Parathyroid adenoma (tissue), 2 donors: ENCODE data around the gene CTSF.

Experiments used
- H2AFZ ChIP-seq: fragments of 300-600 bp; sonication (generic); one replicate; pipeline ENCODE4 v1.7.0; 2017; ENCODE audit warnings: antibody characterized with exemption, mild to moderate bottlenecking
- H3K27ac ChIP-seq: fragments of 300-600 bp; sonication (generic); one replicate; pipeline ENCODE4 v1.7.0; 2017
- H3K27me3 ChIP-seq: fragments of 300-600 bp; sonication (generic); one replicate; pipeline ENCODE4 v1.7.0; 2017; ENCODE audit warnings: low read length; ENCODE audit not compliant: control insufficient read depth, insufficient read depth
- H3K36me3 ChIP-seq: fragments of 300-600 bp; sonication (generic); one replicate; pipeline ENCODE4 v1.7.0; 2017; ENCODE audit warnings: low read length; ENCODE audit not compliant: control insufficient read depth, insufficient read depth
- H3K4me1 ChIP-seq: fragments of 300-600 bp; sonication (generic); one replicate; pipeline ENCODE4 v1.7.0; 2017; ENCODE audit warnings: control low read depth
- H3K4me2 ChIP-seq: fragments of 300-600 bp; sonication (generic); one replicate; pipeline ENCODE4 v1.7.0; 2017; ENCODE audit warnings: low read length
- H3K4me3 ChIP-seq: fragments of 300-600 bp; sonication (generic); one replicate; pipeline ENCODE4 v1.7.0; 2017; ENCODE audit warnings: low read depth, low read length
- H3K79me2 ChIP-seq: fragments of 300-600 bp; sonication (generic); one replicate; pipeline ENCODE4 v1.7.0; 2017; ENCODE audit warnings: control low read depth
- H3K9ac ChIP-seq: fragments of 300-600 bp; sonication (generic); one replicate; pipeline ENCODE4 v1.7.0; 2017; ENCODE audit warnings: mild to moderate bottlenecking
- H3K9me3 ChIP-seq: fragments of 300-600 bp; sonication (generic); one replicate; pipeline ENCODE4 v1.7.0; 2017; ENCODE audit warnings: low read length; ENCODE audit not compliant: control insufficient read depth
- TF ChIP-seq, protein P1 (sequence below): fragments of 300-600 bp; sonication (generic); IDR thresholded peaks from one replicate; pipeline ENCODE4 v1.7.0; 2017; ENCODE audit warnings: antibody characterized with exemption, mild to moderate bottlenecking
- donor health status: primary hyperparathyroidism.

CTSF gene

DNA sequence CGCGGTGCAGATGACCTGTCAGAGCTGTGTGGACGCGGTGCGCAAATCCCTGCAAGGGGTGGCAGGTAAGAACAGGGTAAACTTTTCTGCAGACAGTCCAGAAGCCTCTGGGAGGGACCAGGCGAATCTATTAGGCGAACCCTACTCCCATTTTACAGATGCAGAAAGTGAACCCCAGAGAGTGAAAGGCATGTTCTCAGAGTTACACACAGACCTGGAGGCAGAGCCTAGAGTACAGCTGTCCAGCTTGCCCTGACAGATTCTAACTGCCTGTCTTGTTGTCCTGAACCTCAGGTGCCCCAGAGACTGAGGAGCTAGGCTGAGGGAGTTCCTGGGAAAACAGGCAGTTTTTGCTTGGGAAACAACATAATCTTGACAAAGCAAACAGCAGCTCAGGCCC lies 25.2 kb upstream of the CTSF start:
- H3K27ac ChIP-seq, result no peak overlapping the region

GRCh38 chr11:66593303-66593635 lies 24.9 kb upstream of the CTSF start:
- H3K36me3 ChIP-seq, result no peaks in the 10 kb centered on the region
- H3K9ac ChIP-seq, result peak overlapping the region; percentile 37
- H3K9me3 ChIP-seq, result no peaks in the 10 kb centered on the region

More for the DNA sequence above, 25.2 kb upstream of the CTSF start:
- H3K9me3 ChIP-seq, result no peaks in the 10 kb centered on the region
- peaks cover 8% of the 10 kb centered on the region for H3K79me2 ChIP-seq
- peaks cover 6% of the 10 kb centered on the region for H3K4me1 ChIP-seq
- H2AFZ ChIP-seq, result peak overlapping the region; percentile 95
- no peak overlapping the region for H3K9ac ChIP-seq
- H3K36me3 ChIP-seq, result no peaks in the 10 kb centered on the region
- H3K4me3 ChIP-seq, result peak overlapping the region; percentile 91
- TF ChIP-seq, protein P1, sequence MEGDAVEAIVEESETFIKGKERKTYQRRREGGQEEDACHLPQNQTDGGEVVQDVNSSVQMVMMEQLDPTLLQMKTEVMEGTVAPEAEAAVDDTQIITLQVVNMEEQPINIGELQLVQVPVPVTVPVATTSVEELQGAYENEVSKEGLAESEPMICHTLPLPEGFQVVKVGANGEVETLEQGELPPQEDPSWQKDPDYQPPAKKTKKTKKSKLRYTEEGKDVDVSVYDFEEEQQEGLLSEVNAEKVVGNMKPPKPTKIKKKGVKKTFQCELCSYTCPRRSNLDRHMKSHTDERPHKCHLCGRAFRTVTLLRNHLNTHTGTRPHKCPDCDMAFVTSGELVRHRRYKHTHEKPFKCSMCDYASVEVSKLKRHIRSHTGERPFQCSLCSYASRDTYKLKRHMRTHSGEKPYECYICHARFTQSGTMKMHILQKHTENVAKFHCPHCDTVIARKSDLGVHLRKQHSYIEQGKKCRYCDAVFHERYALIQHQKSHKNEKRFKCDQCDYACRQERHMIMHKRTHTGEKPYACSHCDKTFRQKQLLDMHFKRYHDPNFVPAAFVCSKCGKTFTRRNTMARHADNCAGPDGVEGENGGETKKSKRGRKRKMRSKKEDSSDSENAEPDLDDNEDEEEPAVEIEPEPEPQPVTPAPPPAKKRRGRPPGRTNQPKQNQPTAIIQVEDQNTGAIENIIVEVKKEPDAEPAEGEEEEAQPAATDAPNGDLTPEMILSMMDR, result no peak
- H3K27me3 ChIP-seq, result no peaks in the 10 kb centered on the region
- H3K4me2 ChIP-seq, result peak overlapping the region; percentile 93

DNA sequence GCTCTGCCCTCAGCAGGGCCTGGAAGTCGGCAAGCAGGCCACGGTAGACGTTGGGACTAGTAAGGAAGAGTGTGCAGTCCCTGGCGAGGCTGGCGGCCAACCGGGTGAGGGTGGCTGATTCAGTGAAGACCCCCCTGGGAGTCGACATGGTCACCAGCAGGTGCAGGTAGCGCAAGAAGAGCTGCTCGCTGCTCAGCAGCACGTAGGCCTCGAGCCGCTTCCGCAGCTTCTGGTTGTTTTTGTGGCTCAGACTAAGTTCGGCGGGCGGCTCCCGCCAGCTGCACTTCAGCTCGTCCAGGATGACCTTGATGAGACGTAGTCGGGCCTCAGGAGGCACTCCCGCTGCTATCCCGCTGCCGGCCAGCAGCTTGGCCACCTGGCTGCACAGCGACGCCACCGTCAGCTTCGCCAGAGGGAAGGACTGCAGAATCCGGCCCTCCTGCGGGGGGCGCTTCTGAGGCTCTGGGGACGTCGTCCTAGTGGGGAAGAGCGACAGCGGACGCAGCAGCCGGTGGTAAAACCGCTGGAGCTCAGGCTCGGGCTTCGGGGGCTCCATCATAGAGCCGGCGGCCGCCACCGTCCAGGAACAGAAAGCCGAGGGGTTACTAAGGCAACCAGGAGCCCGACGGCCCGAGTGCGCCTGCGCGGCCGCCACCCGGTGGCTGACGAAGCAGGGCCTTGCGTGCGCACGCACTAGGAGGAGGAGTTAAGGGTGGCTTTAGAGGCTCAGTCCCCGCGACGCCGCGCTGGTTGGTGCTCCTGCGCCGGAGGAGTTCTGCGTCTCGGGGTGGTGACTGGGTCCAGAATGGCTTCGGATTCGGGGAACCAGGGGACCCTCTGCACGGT lies 24.3 kb upstream of the CTSF start, which contains the start of the genes CCDC87 and CCS:
Gene CCDC87, minus strand, starts transcription at position 607 of the 846 bp plus-strand sequence. Its CDS starts 48 bp downstream, at position 559.
Gene CCS, plus strand, starts transcription at position 729 of the 846 bp plus-strand sequence. Its CDS starts 77 bp downstream, at position 806.
- H3K9me3 ChIP-seq, result no peaks in the 10 kb centered on the region
- H3K79me2 ChIP-seq, result peaks cover 8% of the 10 kb centered on the region
- H3K27me3 ChIP-seq, result no peaks in the 10 kb centered on the region
- H3K36me3 ChIP-seq, result no peaks in the 10 kb centered on the region
- peak within 1 kb of the TSS; percentile 95 for H2AFZ ChIP-seq
- TF ChIP-seq, protein P1, result peak; percentile 43
- peak within 1 kb of the TSS; percentile 65 for H3K27ac ChIP-seq
- H3K4me1 ChIP-seq, result peaks cover 6% of the 10 kb centered on the region
- peak within 1 kb of the TSS; percentile 37 for H3K9ac ChIP-seq
- peak within 1 kb of the TSS; percentile 93 for H3K4me2 ChIP-seq
- H3K4me3 ChIP-seq, result peak within 1 kb of the TSS; percentile 91

More at GRCh38 chr11:66593303-66593635, 24.9 kb upstream of the CTSF start:
- TF ChIP-seq, protein P1, result no peak
- peak overlapping the region; percentile 65 for H3K27ac ChIP-seq
- H3K27me3 ChIP-seq, result no peaks in the 10 kb centered on the region
- H3K4me1 ChIP-seq, result peaks cover 6% of the 10 kb centered on the region
- H3K4me3 ChIP-seq, result peak overlapping the region; percentile 91
- H3K4me2 ChIP-seq, result peak overlapping the region; percentile 93
- peaks cover 8% of the 10 kb centered on the region for H3K79me2 ChIP-seq
- peak overlapping the region; percentile 95 for H2AFZ ChIP-seq

DNA sequence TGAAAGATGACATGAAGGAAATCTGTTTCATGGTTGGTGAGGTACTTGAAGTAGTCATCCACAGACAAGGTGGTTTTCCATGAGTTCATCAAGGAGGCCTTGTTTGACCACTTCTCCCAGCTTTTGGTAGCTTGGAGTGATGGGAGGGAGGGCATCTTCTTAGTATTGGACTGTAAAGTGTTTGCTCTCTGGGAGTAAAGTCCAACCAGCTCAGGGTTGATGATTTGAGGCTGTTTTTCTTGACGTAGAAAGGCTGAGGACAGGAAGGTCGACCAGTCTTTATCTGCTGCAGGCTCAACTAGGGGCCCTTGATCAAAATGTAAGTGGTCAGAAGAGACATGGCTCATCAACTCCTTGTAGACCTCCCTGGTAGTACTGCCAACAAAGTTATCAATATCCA lies 22.8 kb upstream of the CTSF start:
- Histone ChIP-seq H3K27ac (no peak overlapping the region), H3K27me3 (no peaks in the 10 kb centered on the region)

More for the DNA sequence above, 22.8 kb upstream of the CTSF start:
- Histone ChIP-seq H3K9me3 (no peaks in the 10 kb centered on the region), H2AFZ (no peak overlapping the region), H3K4me2 (no peak overlapping the region), H3K9ac (no peak overlapping the region), H3K36me3 (no peaks in the 10 kb centered on the region), H3K4me3 (no peak overlapping the region), H3K79me2 (peaks cover 8% of the 10 kb centered on the region), H3K4me1 (peaks cover 6% of the 10 kb centered on the region)
- TF ChIP-seq, protein P1, result no peak
